Measurements from ENCODE around the gene GABRB3.

DNA sequence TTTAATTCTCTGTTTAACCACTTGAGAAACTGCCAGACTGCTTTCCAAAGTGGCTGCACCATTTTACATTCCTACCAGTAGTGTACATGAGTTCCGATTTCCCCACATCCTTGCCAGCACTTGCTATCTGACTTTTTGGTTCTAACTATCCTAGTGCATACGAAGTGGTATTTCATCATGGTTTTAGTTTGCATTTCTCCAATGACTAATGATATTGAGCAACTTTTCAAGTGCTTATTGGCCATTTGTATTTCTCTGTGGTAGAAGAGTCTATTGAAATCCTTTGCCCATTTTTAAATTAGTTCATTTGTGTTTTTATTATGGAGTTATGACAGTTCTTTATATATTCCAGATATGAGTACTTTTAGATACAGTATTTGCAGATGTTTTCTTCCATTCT is 247.8 kb downstream of the GABRB3 start:
- TF ChIP-seq, protein P1, sequence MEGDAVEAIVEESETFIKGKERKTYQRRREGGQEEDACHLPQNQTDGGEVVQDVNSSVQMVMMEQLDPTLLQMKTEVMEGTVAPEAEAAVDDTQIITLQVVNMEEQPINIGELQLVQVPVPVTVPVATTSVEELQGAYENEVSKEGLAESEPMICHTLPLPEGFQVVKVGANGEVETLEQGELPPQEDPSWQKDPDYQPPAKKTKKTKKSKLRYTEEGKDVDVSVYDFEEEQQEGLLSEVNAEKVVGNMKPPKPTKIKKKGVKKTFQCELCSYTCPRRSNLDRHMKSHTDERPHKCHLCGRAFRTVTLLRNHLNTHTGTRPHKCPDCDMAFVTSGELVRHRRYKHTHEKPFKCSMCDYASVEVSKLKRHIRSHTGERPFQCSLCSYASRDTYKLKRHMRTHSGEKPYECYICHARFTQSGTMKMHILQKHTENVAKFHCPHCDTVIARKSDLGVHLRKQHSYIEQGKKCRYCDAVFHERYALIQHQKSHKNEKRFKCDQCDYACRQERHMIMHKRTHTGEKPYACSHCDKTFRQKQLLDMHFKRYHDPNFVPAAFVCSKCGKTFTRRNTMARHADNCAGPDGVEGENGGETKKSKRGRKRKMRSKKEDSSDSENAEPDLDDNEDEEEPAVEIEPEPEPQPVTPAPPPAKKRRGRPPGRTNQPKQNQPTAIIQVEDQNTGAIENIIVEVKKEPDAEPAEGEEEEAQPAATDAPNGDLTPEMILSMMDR (conservative IDR thresholded peaks at IDR 0.05 in 1 of 2, IDR thresholded peaks at IDR 0.05 in 1 of 2; ENCODE audit: extremely low read depth in 1 of 2, insufficient read depth in 1 of 2, low read depth in 1 of 2, low read length in 2 of 2) = no peak
- no peak for TF ChIP-seq EZH2 (IDR thresholded peaks at IDR 0.05; ENCODE audit: borderline replicate concordance, low read length)
